HUDEP-2 (cell line): ENCODE measurements around the gene TASP1.
"Not testable (repeated sequence)": the region's sequence is repeated elsewhere in the genome, so short reads cannot be mapped to it uniquely, and the experiment has no call there.

Source experiments
- DNase-seq, 76 experiments: peaks; one replicate each; lab custom pipeline; 2025; ENCODE audit not compliant: unreplicated experiment in 76 of 76; lab: John Stamatoyannopoulos, UW

Gene TASP1

GRCh38 chr20:13357782-13358181 lies 280.9 kb downstream of the TASP1 start:
- DNase-seq, result not testable (repeated sequence)

GRCh38 chr20:13356591-13356990 lies 282.1 kb downstream of the TASP1 start:
- no peak for DNase-seq

GRCh38 chr20:13355941-13356486 lies 282.7 kb downstream of the TASP1 start:
- no peak for DNase-seq

DNA sequence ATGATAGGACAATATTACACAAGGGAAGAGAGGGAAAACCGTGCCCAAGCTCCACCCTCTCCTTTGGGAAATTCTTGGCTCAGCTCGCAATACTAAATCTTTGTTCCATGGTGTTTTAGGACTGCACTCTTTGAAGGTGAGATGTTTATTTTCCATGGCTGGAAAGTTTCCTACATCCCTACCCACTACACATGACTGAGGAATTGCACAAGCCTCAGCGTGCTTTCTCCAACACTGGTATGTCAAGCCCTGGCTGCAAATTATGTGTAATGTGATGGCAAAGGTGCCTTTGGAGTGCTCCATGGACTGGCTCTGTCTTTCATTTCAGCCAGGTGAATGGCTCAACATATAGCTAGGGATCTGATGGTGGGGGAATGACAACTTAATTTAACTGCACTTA lies 283.3 kb downstream of the TASP1 start:
- no peak for DNase-seq

- DNase-seq, result peak in 1 of 76 experiments; percentile 3
Measured at GRCh38 chr20:13353261-13353945, 285.3 kb downstream of the TASP1 start.

DNA sequence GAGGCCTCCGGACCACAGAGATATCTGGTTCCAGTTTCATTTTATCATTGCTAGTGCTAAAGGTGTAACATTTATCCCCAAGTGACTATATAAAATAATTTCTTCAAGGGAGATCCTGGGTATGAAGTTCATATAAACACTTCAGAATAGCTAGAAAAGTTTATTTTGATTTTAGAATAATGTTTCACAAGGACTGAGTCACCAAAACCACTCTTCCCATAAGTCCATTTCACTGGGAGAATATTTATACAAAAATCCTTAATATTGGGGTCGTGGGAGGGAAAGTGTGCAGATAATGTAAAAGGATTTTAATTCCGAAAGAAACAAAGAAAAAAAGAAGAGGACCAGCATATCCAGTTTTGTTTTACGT lies 289.5 kb downstream of the TASP1 start:
- DNase-seq, result no peak

GRCh38 chr20:13348311-13349234 lies 290.2 kb downstream of the TASP1 start:
- no peak for DNase-seq

- no peak for DNase-seq
Measured at GRCh38 chr20:13344671-13345070, 294.1 kb downstream of the TASP1 start.

DNA sequence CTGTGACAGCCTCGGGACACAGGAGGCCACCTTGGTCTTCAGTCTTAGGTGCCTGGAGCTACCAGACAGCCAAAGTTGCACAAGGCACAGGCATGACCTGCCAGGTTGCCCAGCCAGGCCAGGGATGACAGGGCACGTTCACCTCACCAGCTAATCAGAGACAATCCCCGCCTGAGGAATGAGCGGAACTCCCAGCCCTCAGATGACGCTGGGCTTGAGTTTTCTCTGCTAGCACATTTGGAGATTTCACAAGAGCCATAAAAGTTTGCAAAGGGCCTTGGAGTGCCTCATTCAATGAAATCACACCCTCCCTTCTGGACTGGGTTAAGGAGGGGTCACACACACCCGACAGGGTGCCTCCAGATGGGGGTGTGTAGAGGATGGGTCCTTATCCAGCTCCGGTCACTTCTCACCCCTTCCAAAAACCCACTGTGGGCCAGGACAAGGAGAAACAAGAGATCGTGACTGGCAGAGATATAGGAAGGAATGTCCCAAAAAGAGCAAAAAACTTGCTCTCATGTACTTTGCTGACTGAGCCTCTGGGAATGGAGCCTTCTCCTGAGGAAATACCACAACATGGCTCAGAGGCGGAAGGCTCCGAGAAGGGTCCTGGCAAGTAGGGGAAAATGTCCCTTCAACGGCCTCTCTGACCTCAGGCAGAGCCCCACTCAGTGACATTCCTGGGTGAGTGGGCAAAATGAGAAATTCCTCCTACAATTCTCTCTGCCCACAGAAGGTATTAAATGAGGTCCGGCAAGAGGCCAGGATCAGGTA lies 296.1 kb downstream of the TASP1 start:
- no peak for DNase-seq

DNA sequence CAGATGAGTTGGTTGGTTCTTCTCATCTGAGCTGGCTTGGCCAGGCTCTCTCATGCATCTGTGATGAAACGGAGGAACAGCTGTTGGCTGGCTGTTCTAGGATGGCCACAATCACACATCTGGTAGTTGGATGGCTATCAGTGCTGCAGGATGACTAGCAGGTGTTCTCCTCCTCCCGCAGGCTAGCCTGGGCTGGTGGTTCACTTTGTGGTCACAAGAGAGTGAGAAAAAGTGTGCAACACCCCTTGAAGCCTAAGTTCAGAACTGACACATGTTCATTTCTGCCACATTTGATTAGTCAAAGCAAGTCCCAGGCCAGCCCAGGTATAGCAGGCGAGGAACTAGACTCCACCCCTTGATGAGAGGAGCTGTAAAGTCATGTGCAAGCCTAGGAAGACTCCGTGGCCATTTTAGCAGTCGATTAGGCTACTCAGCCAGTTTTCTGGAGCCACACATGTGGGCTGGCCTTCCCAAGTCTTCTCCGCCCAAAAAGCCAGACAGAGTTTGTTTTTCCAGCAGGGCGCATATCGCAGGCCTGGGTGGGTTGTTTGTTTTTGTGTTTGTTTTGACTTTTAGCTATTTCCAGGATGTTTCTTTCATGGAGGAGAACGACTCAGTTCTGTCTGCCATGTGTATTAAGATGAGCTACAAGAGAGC lies 296.9 kb downstream of the TASP1 start:
- no peak for DNase-seq

GRCh38 chr20:13340088-13340487 lies 298.6 kb downstream of the TASP1 start:
- no peak for DNase-seq
